GM13976 (cell line): ENCODE results near the gene MAML2.

Experiments used
- DNase-seq: peaks from one replicate; pipeline ENCODE4 v3.0.0; 2012; ENCODE audit warnings: low spot score
- in situ Hi-C: fragments of 300-500 bp; cut with MboI; formaldehyde crosslinking; loops from one replicate; pipeline ENCODE4 v1.12.0; 2022; ENCODE audit warnings: low sequenced_read_pairs, mixed read lengths, inconsistent platforms; ENCODE audit not compliant: unreplicated experiment
- TF ChIP-seq, protein P1 (sequence below): IDR thresholded peaks from 2 replicates; pipeline ENCODE4 v1.5.1; 2012; ENCODE audit warnings: borderline replicate concordance, mild to moderate bottlenecking; ENCODE audit not compliant: insufficient read depth; ENCODE audit errors: extremely low read depth, missing control alignments, control extremely low read depth

MAML2 gene

DNA sequence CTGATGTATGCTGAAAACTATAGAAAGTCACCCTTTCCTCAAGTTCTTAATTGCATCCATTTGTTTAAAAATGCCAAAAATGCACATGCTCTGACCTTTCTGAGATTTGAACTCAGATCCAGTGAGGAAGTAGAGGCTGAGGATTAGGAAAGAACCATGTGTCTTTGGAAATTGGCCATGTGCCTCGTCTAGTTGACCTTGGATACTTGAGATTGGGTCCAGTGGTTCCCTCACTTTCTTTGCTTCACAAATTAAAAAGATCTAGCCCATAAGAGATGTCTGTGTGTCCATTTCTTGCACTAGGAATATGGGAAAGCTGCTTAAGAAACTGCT lies 128.3 kb downstream of the MAML2 start:
- in situ Hi-C loops = no loop called here
- no peak for DNase-seq
- TF ChIP-seq, protein P1, sequence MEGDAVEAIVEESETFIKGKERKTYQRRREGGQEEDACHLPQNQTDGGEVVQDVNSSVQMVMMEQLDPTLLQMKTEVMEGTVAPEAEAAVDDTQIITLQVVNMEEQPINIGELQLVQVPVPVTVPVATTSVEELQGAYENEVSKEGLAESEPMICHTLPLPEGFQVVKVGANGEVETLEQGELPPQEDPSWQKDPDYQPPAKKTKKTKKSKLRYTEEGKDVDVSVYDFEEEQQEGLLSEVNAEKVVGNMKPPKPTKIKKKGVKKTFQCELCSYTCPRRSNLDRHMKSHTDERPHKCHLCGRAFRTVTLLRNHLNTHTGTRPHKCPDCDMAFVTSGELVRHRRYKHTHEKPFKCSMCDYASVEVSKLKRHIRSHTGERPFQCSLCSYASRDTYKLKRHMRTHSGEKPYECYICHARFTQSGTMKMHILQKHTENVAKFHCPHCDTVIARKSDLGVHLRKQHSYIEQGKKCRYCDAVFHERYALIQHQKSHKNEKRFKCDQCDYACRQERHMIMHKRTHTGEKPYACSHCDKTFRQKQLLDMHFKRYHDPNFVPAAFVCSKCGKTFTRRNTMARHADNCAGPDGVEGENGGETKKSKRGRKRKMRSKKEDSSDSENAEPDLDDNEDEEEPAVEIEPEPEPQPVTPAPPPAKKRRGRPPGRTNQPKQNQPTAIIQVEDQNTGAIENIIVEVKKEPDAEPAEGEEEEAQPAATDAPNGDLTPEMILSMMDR = no peak

DNA sequence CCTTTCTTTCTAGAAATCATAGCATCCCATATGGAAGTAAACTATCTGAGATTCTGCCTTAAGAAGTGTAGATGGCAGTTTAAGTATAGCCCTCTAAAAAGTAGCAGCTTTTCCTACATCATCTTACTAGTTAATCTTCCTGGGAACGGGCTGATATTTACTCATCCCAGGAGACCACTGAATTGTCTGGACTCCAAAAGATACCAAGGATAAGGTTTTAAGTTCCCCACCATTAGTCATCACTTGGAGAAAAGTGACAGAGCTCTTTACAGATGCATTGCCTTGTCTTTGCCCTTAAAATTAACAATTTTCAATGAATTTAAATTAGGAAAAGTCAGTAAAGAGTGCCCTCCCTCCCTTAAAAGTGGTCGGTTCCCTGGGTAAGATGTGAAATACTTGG lies 129.5 kb downstream of the MAML2 start:
- TF ChIP-seq, protein P1 = no peak
- DNase-seq = no peak
- in situ Hi-C loops = no loop called here

DNA sequence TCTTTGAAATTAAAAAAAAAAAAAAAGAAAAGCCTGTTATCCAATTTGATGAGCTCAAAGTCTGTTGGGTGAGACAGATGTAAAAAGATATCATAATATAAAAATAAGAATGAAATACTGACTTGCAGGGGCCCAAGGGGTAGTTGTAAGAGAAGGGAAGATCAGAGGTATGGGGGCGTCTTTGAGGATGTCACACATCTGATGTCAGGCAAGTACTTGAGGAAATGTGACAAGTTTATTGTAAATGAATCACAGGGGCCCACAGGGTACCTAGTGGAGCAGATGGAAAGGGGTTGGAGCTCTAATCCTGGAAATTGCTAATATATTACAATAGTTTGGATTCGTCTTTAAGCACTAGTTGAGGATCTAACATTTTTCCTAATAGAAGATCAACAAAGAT lies 131.6 kb downstream of the MAML2 start:
- in situ Hi-C loops = no loop called here
- TF ChIP-seq, protein P1 = no peak
- DNase-seq = no peak

DNA sequence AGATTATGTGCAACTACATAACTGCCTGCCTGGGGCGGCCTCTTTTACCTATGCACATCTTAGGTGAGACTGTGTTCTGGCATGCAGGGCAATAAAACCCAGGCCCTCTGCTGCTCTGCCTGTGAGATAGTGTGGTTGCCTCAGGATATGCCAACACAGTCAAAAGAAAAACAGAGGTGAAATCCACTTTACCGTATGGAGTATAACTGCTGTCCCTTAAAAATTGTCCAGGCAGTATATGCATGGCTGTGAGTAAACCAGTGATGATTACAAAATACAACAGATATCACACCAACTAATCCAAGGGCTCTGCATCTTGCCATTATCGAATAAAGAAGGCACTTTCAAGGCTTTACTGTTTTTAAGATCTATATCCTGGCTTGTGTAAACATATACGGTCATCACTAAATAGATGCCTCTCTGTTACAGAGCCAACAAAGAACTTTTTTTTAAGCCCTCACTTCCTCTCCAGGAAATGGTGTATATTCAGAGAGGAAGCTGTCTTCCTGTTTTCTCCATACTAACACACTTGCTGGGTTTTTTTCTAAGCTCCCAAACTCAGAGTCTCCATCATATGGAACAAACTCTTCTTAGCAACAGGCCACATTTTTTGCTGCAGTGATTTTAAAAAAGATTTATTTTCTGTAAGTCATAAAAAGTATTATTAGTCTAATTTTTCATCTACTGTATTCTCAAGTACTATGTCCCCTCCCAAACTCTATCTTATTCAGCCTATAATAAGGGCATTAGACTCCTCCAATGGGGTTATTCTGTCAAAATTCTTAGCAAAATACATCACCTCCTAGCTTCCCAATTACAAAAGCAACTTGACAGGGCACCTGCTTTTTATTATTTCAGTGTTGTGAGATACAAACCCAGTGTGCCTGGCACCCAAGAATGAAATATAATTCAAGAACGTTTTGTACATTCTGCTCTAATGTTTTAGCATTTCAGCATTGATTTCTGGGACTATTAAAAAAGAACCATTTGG lies 135.2 kb downstream of the MAML2 start:
- TF ChIP-seq, protein P1 = no peak
- DNase-seq = no peak
- in situ Hi-C loops = no loop called here

DNA sequence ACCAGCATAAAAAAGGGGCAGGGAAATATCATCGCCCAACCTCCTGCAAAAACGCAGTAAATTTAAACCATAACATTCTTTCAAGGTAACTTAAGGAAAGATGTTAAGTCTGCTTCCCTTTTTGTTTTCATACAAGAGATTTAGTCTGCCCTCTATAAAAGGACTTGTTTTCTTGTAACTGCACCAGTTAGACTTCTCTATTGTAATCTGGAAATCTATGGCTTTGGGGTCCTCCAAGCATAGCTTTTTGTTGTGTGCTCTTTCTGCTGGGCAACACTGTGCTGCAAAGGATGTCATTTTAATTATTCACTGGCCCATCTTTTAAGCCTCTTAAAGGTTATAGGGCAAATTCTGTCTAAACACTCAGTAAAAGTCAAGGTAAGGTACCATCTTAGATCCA lies 136.0 kb downstream of the MAML2 start:
- DNase-seq = no peak
- TF ChIP-seq, protein P1 = no peak
- in situ Hi-C loops = no loop called here

DNA sequence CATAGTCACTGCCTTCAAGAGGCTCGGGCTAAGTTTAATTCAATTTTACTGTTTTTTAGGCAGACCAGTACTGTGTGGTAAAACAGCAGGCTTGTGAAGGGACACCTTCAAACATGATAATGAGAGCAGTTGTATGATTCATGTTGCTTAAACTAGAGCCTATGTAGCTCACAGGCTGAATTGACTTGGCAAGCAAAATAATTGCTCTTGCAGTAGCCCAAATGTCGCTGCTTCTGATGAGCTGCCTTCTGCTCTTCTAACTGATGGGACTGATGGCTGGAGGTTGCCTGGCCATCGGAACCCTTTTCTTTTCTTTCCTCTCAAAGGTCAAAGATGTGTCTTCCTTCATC lies 137.6 kb downstream of the MAML2 start:
- in situ Hi-C loops = no loop called here
- no peak for DNase-seq
- TF ChIP-seq, protein P1 = no peak
